ENCODE data around the gene ACACA.

ACACA gene

DNA sequence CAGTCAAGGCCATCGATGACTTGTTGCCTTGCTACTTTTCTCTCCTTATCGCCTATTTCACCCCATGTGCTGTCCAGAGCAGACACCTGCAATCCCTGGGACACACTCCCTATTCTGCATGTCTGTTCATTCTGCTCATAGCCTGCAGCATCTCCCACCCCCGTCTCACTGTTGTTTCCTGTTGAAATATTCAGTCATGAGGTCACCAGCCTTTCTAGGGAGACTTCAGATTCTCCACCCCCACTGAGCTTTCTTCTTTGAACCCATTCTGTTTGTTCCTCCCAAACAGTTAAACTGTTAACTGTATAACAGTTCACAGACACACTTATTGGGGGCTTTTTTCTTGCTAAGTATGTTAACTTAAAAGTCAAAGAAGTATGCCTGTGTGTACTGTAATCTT is 363.4 kb downstream of the ACACA start (continued):
- peak; percentile 24; the same call in 1 of the 2 replicates for TF ChIP-seq ZNF600 (tag by site-specific recombination; IDR thresholded peaks at IDR 0.05)
- TF ChIP-seq ZNF433 (tag by site-specific recombination; IDR thresholded peaks at IDR 0.05; ENCODE audit: low read depth), result no peak
- 0 out of 2 replicates have a peak, but pooled peaks have one; percentile 17 for TF ChIP-seq ZBTB17 (tag by site-specific recombination; IDR thresholded peaks at IDR 0.05)

- no peak overlapping the region for H3K27ac ChIP-seq (ENCODE audit: extremely low read depth, low read depth, low read length)
- no peak for TF ChIP-seq ZNF792 (tag by site-specific recombination; IDR thresholded peaks at IDR 0.05)
- TF ChIP-seq ZNF174 (tag by site-specific recombination; IDR thresholded peaks at IDR 0.05), result no peak
- no peaks in the 10 kb centered on the region for H3K9me3 ChIP-seq (ENCODE audit: control insufficient read depth, insufficient read depth, low read depth, low read length)
- CTCF ChIA-PET, result interaction anchor here (0.6 kb wide), 1 partner anchor 196 kb away, joined by 4 read pairs; no protein-coding TSS in a partner anchor
- H3K4me1 ChIP-seq (ENCODE audit: control insufficient read depth, insufficient read depth, low read length), result peaks cover 26% of the 10 kb centered on the region
- peaks cover 8 to 13% of the 10 kb centered on the region in 2 experiments for H3K36me3 ChIP-seq (ENCODE audit: control insufficient read depth in 2 of 2, insufficient read depth in 1 of 2, low read length in 2 of 2)
- POLR2A ChIA-PET, result no interaction called here
- H3K4me3 ChIP-seq (ENCODE audit: low read depth, low read length), result no peak overlapping the region
Observed at GRCh38 chr17:37041932-37042331, 364.7 kb downstream of the ACACA start.

DNA sequence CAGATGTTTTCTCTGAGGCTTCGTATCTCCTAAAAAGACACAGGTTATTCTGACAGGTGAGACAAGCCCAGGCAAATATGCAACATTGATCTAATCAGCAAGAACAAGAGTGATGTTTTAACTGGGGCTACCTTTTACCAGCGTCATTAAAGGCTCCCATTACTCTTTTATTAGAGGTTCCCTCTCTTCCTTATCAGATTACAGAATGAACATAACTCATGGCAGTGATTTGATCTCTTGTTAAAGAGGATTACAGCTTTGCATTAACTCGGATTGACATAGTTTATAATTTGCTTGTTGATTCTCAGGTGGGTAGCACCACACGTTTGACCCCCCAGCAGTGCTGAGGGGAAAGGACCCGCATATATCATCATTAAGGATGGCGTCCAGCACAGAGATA is 367.4 kb downstream of the ACACA start:
- H3K27ac ChIP-seq (ENCODE audit: extremely low read depth, low read depth, low read length), result no peak overlapping the region
- CTCF ChIA-PET, result interaction anchor here (0.6 to 2.2 kb wide), 3 partner anchors 9 to 411 kb away, joined by 3 to 9 read pairs (median 3); no protein-coding TSS in a partner anchor

DNA sequence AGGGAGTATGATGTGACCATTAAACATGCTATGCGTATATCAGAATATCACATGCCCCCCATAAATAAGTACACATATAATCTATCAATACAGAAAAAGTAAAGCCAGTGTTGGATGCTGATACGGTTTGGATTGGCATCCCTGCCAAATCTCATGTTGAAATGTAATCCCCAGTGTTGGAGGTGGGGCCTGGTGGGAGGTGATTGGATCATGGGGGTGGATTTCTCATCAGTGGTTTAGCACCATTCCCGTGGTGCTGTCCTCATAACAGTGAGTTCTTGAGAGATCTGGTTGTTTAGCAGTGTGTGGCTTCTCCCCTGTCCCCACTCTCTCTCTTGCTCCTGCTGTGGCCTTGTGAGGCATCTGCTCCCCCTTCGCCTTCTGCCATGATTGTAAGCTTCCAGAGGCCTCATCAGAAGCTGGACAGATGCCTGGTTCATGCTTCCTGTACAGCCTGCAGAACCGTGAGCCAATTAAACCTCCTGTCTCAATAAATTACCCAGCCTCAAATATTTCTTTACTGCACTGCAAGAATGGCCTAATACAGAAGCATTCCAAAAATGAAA is 369.0 kb downstream of the ACACA start:
- ChIA-PET POLR2A (no interaction called here), CTCF (interaction anchor here (1.0 kb wide), 1 partner anchor 10 kb away, joined by 5 read pairs; no protein-coding TSS in a partner anchor)
- Histone ChIP-seq H3K36me3 (ENCODE audit: control insufficient read depth in 2 of 2, insufficient read depth in 1 of 2, low read length in 2 of 2) (peaks cover 16% of the 10 kb centered on the region in 2 experiments), H3K9me3 (ENCODE audit: control insufficient read depth, insufficient read depth, low read depth, low read length) (no peaks in the 10 kb centered on the region), H3K4me1 (ENCODE audit: control insufficient read depth, insufficient read depth, low read length) (peaks cover 14% of the 10 kb centered on the region), H3K4me3 (ENCODE audit: low read depth, low read length) (no peak overlapping the region), H3K27ac (ENCODE audit: extremely low read depth, low read depth, low read length) (no peak overlapping the region)
- TF ChIP-seq HOXD13 (CRISPR knock-in tag; IDR thresholded peaks at IDR 0.05; ENCODE audit: borderline replicate concordance) (no peak), ZNF549 (tag by site-specific recombination; IDR thresholded peaks at IDR 0.05) (no peak), ZFHX2 (tag by site-specific recombination; conservative IDR thresholded peaks at IDR 0.05) (peak; percentile 48), EGR2 (tag by site-specific recombination; IDR thresholded peaks at IDR 0.05; ENCODE audit: low read depth) (peak; percentile 59; the same call in 1 of the 2 replicates), PRDM4 (tag by site-specific recombination; IDR thresholded peaks at IDR 0.05) (no peak), ZNF311 (tag by site-specific recombination; IDR thresholded peaks at IDR 0.05; ENCODE audit: borderline replicate concordance) (no peak), ZNF2 (tag by site-specific recombination; IDR thresholded peaks at IDR 0.05) (no peak), SCRT1 (tag by site-specific recombination; IDR thresholded peaks at IDR 0.05; ENCODE audit: borderline replicate concordance) (no peak), GLIS1 (tag by site-specific recombination; IDR thresholded peaks at IDR 0.05) (peak; percentile 33; the same call in 1 of the 2 replicates), ZBTB20 (tag by site-specific recombination; IDR thresholded peaks at IDR 0.05) (no peak), ZNF426 (tag by site-specific recombination; IDR thresholded peaks at IDR 0.05) (no peak)

More for the DNA sequence above, 367.4 kb downstream of the ACACA start:
- POLR2A ChIA-PET, result no interaction called here
- Histone ChIP-seq H3K9me3 (ENCODE audit: control insufficient read depth, insufficient read depth, low read depth, low read length) (no peaks in the 10 kb centered on the region), H3K36me3 (ENCODE audit: control insufficient read depth in 2 of 2, insufficient read depth in 1 of 2, low read length in 2 of 2) (peaks cover 8 to 14% of the 10 kb centered on the region in 2 experiments), H3K4me1 (ENCODE audit: control insufficient read depth, insufficient read depth, low read length) (peaks cover 19% of the 10 kb centered on the region), H3K4me3 (ENCODE audit: low read depth, low read length) (no peak overlapping the region)
- TF ChIP-seq HOXD13 (CRISPR knock-in tag; IDR thresholded peaks at IDR 0.05; ENCODE audit: borderline replicate concordance) (no peak), ZNF354C (tag by site-specific recombination; IDR thresholded peaks at IDR 0.05; ENCODE audit: borderline replicate concordance, low read depth) (no peak), ZNF580 (tag by site-specific recombination; IDR thresholded peaks at IDR 0.05) (peak; percentile 54; the same call in 1 of the 2 replicates), ZNF610 (tag by site-specific recombination; IDR thresholded peaks at IDR 0.05; ENCODE audit: borderline replicate concordance) (no peak), OSR2 (tag by site-specific recombination; IDR thresholded peaks at IDR 0.05) (peak; percentile 56; the same call in 1 of the 2 replicates), ZNF416 (tag by site-specific recombination; IDR thresholded peaks at IDR 0.05) (no peak), FEZF1 (tag by site-specific recombination; IDR thresholded peaks at IDR 0.05) (peak; percentile 78), SP7 (tag by site-specific recombination; IDR thresholded peaks at IDR 0.05) (peak; percentile 81), GLIS1 (tag by site-specific recombination; IDR thresholded peaks at IDR 0.05) (0 out of 2 replicates have a peak, but pooled peaks have one; percentile 35), ZNF350 (tag by site-specific recombination; IDR thresholded peaks at IDR 0.05) (no peak), ZNF843 (tag by site-specific recombination; IDR thresholded peaks at IDR 0.05) (peak; percentile 64; the same call in 1 of the 2 replicates), ZBTB20 (tag by site-specific recombination; IDR thresholded peaks at IDR 0.05) (no peak), GFI1B (tag by site-specific recombination; IDR thresholded peaks at IDR 0.05) (peak; percentile 50; the same call in 1 of the 2 replicates)
- TF ChIP-seq, protein P1, sequence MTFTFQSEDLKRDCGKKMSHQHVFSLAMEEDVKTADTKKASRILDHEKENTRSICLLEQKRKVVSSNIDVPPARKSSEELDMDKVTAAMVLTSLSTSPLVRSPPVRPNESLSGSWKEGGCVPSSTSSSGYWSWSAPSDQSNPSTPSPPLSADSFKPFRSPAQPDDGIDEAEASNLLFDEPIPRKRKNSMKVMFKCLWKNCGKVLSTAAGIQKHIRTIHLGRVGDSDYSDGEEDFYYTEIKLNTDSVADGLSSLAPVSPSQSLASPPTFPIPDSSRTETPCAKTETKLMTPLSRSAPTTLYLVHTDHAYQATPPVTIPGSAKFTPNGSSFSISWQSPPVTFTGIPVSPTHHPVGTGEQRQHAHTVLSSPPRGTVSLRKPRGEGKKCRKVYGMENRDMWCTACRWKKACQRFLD (tag by site-specific recombination; IDR thresholded peaks at IDR 0.05), result no peak
- TF ChIP-seq, protein P2, sequence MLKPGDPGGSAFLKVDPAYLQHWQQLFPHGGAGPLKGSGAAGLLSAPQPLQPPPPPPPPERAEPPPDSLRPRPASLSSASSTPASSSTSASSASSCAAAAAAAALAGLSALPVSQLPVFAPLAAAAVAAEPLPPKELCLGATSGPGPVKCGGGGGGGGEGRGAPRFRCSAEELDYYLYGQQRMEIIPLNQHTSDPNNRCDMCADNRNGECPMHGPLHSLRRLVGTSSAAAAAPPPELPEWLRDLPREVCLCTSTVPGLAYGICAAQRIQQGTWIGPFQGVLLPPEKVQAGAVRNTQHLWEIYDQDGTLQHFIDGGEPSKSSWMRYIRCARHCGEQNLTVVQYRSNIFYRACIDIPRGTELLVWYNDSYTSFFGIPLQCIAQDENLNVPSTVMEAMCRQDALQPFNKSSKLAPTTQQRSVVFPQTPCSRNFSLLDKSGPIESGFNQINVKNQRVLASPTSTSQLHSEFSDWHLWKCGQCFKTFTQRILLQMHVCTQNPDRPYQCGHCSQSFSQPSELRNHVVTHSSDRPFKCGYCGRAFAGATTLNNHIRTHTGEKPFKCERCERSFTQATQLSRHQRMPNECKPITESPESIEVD (tag by site-specific recombination; IDR thresholded peaks at IDR 0.05), result peak; percentile 22; the same call in 1 of the 2 replicates

All from HEK293 (cell line).